GM12878 (cell line): ENCODE data around the gene ATP5MK. TPM values are rescaled to one million over a fixed set of nuclear protein-coding genes. Genes with fewer than 3 reads are reported as not detected.

ENCODE experiments used
- CBFB ChIP-seq: IDR thresholded peaks from 2 replicates; pipeline ENCODE4 v1.6.1; 2016; ENCODE audit warnings: antibody characterized with exemption, low read depth
- CEBPZ ChIP-seq: fragments of 150-350 bp; IDR thresholded peaks from 2 replicates; pipeline ENCODE4 v1.6.1; 2016; ENCODE audit warnings: low read depth, low read length
- CUX1 ChIP-seq: IDR thresholded peaks from 2 replicates; pipeline ENCODE4 v1.6.1; 2012; ENCODE audit warnings: improper control_type of control experiment, low read depth, low read length; ENCODE audit not compliant: insufficient replicate concordance
- GATAD2B ChIP-seq: fragments of 450-650 bp; conservative IDR thresholded peaks from 2 replicates; pipeline ENCODE4 v1.6.1; 2017; ENCODE audit warnings: low read depth, mild to moderate bottlenecking, moderate library complexity
- JUND ChIP-seq: IDR thresholded peaks from 2 replicates; pipeline ENCODE4 v1.6.1; 2012; ENCODE audit warnings: low read depth, mild to moderate bottlenecking, low read length, improper control_type of control experiment, moderate library complexity
- KAT2A ChIP-seq: conservative IDR thresholded peaks from 2 replicates; pipeline ENCODE4 v1.6.1; 2011; ENCODE audit warnings: low read depth, low read length; ENCODE audit not compliant: control insufficient read depth
- LARP7 ChIP-seq: fragments of 450-650 bp; IDR thresholded peaks from 2 replicates; pipeline ENCODE4 v1.6.1; 2017; ENCODE audit warnings: mild to moderate bottlenecking
- PML ChIP-seq: IDR thresholded peaks from 2 replicates; pipeline ENCODE4 v1.6.1; 2012; ENCODE audit warnings: low read length, inconsistent platforms
- POU2F2 ChIP-seq: IDR thresholded peaks from 3 replicates; pipeline ENCODE4 v1.6.1; 2011; ENCODE audit warnings: low read depth, mild to moderate bottlenecking, low read length, borderline replicate concordance
- RCOR1 ChIP-seq: conservative IDR thresholded peaks from 2 replicates; pipeline ENCODE4 v1.6.1; 2012; ENCODE audit warnings: low read depth, low read length, improper control_type of control experiment
- RELB ChIP-seq: fragments of 450-650 bp; IDR thresholded peaks from 2 replicates; pipeline ENCODE4 v1.6.1; 2017; ENCODE audit warnings: low read depth, mild to moderate bottlenecking, moderate library complexity
- RUNX3 ChIP-seq: IDR thresholded peaks from 2 replicates; pipeline ENCODE4 v1.6.1; 2012; ENCODE audit warnings: low read length, inconsistent platforms
- SPI1 ChIP-seq: IDR thresholded peaks from 2 replicates; pipeline ENCODE4 v1.6.1; 2011; ENCODE audit warnings: low read depth, mild to moderate bottlenecking, low read length, moderate library complexity, borderline replicate concordance; ENCODE audit not compliant: insufficient read depth
- SUZ12 ChIP-seq: fragments of 200-600 bp; sonication (generic); IDR thresholded peaks from one replicate; pipeline ENCODE4 v1.6.1; 2018; ENCODE audit warnings: antibody characterized with exemption, mild to moderate bottlenecking; ENCODE audit not compliant: unreplicated experiment
- USF1 ChIP-seq: IDR thresholded peaks from 2 replicates; pipeline ENCODE4 v1.6.1; 2011; ENCODE audit warnings: borderline replicate concordance, low read depth, mild to moderate bottlenecking, moderate library complexity, mixed read lengths, low read length; ENCODE audit not compliant: insufficient read depth; ENCODE audit errors: extremely low read length
- ZNF274 ChIP-seq: IDR thresholded peaks from one replicate; pipeline ENCODE4 v1.8.0; 2011; ENCODE audit not compliant: insufficient read length, insufficient read depth
- polyA plus RNA-seq, 11 experiments: library from polyadenylated mRNA; depleted of rRNA in 4 of 11; unstranded in 6 of 11; stranded (reverse) in 5 of 11; fragments of >200 nt; fragmentation: Nextera tagmentation in 4 of 11; fragmentation: Illumina TruSeq in 1 of 11; extraction: Ambion mirVana in 4 of 11; extraction: Trizol in 1 of 11; gene quantifications; 1 replicate in 1 of 11; 2 replicates in 10 of 11; pipeline versions ENCODE4 v1.2.1 to v1.2.3, GENCODE V29; 2011 to 2016; ENCODE audit warnings: inconsistent platforms in 2 of 11, missing spikeins in 2 of 11, low read depth in 1 of 11
- total RNA-seq, 4 experiments: library from RNA; depleted of rRNA in 3 of 4; stranded (reverse); fragments of >200 nt in 3 of 4; fragmentation: Illumina TruSeq in 1 of 4; extraction: Trizol in 1 of 4; gene quantifications; 2 replicates each; pipeline versions ENCODE4 v1.2.1 to v1.2.3, GENCODE V29; 2013 to 2021
- TF ChIP-seq, protein P1 (sequence below): fragments of 450-650 bp; IDR thresholded peaks from 2 replicates; pipeline ENCODE4 v1.6.1; 2017; ENCODE audit warnings: mild to moderate bottlenecking, low read depth, inconsistent platforms; ENCODE audit not compliant: poor library complexity, severe bottlenecking

The ATP5MK gene
- total and polyA plus RNA-seq, 10 of the 15 experiments (the other 5 are each of a cell fraction or from before 2014, with no cell fraction given), result 240 to 1,790 (median 626) TPM

DNA sequence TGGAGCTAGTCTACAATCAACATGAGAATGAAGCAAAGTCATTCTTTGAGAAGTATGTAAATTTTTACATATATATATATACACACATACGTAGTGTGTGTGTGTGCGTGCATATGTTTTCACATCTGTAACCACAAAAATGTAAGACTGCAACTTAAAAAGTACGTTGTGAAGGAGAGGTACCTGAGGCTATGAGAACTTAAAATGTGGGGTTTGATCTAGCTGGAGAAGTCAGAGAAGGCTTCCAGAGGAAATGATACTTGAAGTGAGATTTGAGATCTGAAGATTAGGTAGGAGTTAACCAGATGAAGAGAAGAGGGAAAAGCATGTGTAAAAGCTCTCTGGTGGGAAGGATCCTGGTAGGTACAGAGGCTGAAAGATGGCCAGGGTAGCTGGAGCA lies 22.7 kb downstream of the ATP5MK start (continued):
- TF ChIP-seq CUX1 (no peak), RUNX3 (peak; percentile 89), JUND (no peak), USF1 (no peak), SPI1 (peak; percentile 17; the same call in 1 of the 2 replicates), KAT2A (no peak), SUZ12 (no peak), LARP7 (no peak), POU2F2 (no peak), ZNF274 (no peak), CEBPZ (no peak), RELB (no peak), CBFB (0 out of 2 replicates have a peak, but pooled peaks have one; percentile 19), RCOR1 (no peak), GATAD2B (no peak), PML (no peak)
- TF ChIP-seq, protein P1, sequence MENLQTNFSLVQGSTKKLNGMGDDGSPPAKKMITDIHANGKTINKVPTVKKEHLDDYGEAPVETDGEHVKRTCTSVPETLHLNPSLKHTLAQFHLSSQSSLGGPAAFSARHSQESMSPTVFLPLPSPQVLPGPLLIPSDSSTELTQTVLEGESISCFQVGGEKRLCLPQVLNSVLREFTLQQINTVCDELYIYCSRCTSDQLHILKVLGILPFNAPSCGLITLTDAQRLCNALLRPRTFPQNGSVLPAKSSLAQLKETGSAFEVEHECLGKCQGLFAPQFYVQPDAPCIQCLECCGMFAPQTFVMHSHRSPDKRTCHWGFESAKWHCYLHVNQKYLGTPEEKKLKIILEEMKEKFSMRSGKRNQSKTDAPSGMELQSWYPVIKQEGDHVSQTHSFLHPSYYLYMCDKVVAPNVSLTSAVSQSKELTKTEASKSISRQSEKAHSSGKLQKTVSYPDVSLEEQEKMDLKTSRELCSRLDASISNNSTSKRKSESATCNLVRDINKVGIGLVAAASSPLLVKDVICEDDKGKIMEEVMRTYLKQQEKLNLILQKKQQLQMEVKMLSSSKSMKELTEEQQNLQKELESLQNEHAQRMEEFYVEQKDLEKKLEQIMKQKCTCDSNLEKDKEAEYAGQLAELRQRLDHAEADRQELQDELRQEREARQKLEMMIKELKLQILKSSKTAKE, result no peak
